Mesothelial cell of epicardium (in vitro differentiated cells): Measurements from ENCODE around the gene FCHSD2. TPM values are rescaled to one million over a fixed set of nuclear protein-coding genes. Genes with fewer than 3 reads are reported as not detected.

Source experiments
- DNase-seq, 2 experiments: peaks; one replicate each; pipeline ENCODE4 v3.0.0; 2021; ENCODE audit warnings: low spot score in 2 of 2; ENCODE audit not compliant: unreplicated experiment in 2 of 2
- H3K27ac Mint-ChIP-seq: 2 replicates; pipeline ENCODE4 v1.8.0; 2021; ENCODE audit warnings: mixed read lengths
- H3K27me3 Mint-ChIP-seq: 2 replicates; pipeline ENCODE4 v1.8.0; 2021; ENCODE audit warnings: low read depth, mixed read lengths
- H3K36me3 Mint-ChIP-seq: 2 replicates; pipeline ENCODE4 v1.8.0; 2021; ENCODE audit warnings: mixed read lengths
- H3K4me1 Mint-ChIP-seq: 2 replicates; pipeline ENCODE4 v1.8.0; 2021; ENCODE audit warnings: mixed read lengths
- H3K4me3 Mint-ChIP-seq: 2 replicates; pipeline ENCODE4 v1.8.0; 2021; ENCODE audit warnings: mild to moderate bottlenecking, moderate library complexity, mixed read lengths
- H3K9me3 Mint-ChIP-seq: 2 replicates; pipeline ENCODE4 v1.8.0; 2021; ENCODE audit warnings: mixed read lengths
- CTCF ChIP-seq: fragments of 200-600 bp; sonication (generic); IDR thresholded peaks from one replicate; pipeline ENCODE4 v1.5.0; 2021; ENCODE audit warnings: antibody characterized with exemption; ENCODE audit not compliant: unreplicated experiment
- total RNA-seq: library from RNA; stranded (reverse); gene quantifications from 3 replicates; pipeline ENCODE4 v1.2.1, GENCODE V29; 2021

FCHSD2 gene
- total RNA-seq, 1 donor from 2014 or later, result 33.8 TPM

- no peak for DNase-seq
- no peak for TF ChIP-seq CTCF
- Mint-ChIP-seq H3K4me3 (no peak overlapping the region), H3K27ac (no peak overlapping the region), H3K36me3 (no peaks in the 10 kb centered on the region), H3K4me1 (no peaks in the 10 kb centered on the region), H3K9me3 (peaks cover 6% of the 10 kb centered on the region), H3K27me3 (no peaks in the 10 kb centered on the region)
These were observed 22.9 kb upstream of the FCHSD2 start for GRCh38 chr11:73164803-73165540.

- H3K36me3 Mint-ChIP-seq, result no peaks in the 10 kb centered on the region
- H3K4me1 Mint-ChIP-seq, result peaks cover 1% of the 10 kb centered on the region
- no peak overlapping the region for H3K4me3 Mint-ChIP-seq
- peaks cover 6% of the 10 kb centered on the region for H3K9me3 Mint-ChIP-seq
- DNase-seq, result no peak
- H3K27me3 Mint-ChIP-seq, result no peaks in the 10 kb centered on the region
- TF ChIP-seq CTCF, result no peak
- H3K27ac Mint-ChIP-seq, result no peak overlapping the region
These were observed 21.6 kb upstream of the FCHSD2 start for GRCh38 chr11:73163638-73164174.

- no peak for DNase-seq
- no peak for TF ChIP-seq CTCF
- Mint-ChIP-seq H3K27me3 (no peaks in the 10 kb centered on the region), H3K9me3 (peaks cover 6% of the 10 kb centered on the region), H3K36me3 (no peaks in the 10 kb centered on the region), H3K4me1 (peaks cover 16% of the 10 kb centered on the region), H3K27ac (no peak overlapping the region), H3K4me3 (no peak overlapping the region)
These were observed 20.1 kb upstream of the FCHSD2 start for GRCh38 chr11:73162196-73162740.

- Mint-ChIP-seq H3K9me3 (peaks cover 6% of the 10 kb centered on the region), H3K36me3 (no peaks in the 10 kb centered on the region), H3K4me1 (peaks cover 22% of the 10 kb centered on the region), H3K4me3 (no peak overlapping the region), H3K27ac (no peak overlapping the region), H3K27me3 (no peaks in the 10 kb centered on the region)
- DNase-seq, result no peak
- TF ChIP-seq CTCF, result no peak
These were observed 18.1 kb upstream of the FCHSD2 start for GRCh38 chr11:73160005-73160760.

- H3K36me3 Mint-ChIP-seq, result no peaks in the 10 kb centered on the region
- TF ChIP-seq CTCF, result no peak
- no peak overlapping the region for H3K4me3 Mint-ChIP-seq
- H3K27ac Mint-ChIP-seq, result no peak overlapping the region
- no peaks in the 10 kb centered on the region for H3K27me3 Mint-ChIP-seq
- peaks cover 6% of the 10 kb centered on the region for H3K9me3 Mint-ChIP-seq
- no peak for DNase-seq
- peaks cover 22% of the 10 kb centered on the region for H3K4me1 Mint-ChIP-seq
These were observed 17.2 kb upstream of the FCHSD2 start for GRCh38 chr11:73159297-73159696.
